Smooth muscle cell (in vitro differentiated cells): ENCODE measurements around the gene RBFOX1. TPM values are rescaled to one million over a fixed set of nuclear protein-coding genes. Genes with fewer than 3 reads are reported as not detected.
A peak's percentile ranks its signal among the peaks of the same experiment; 100 is the strongest.

Experiments used
- DNase-seq: peaks from one replicate; lab custom pipeline; 2025; ENCODE audit not compliant: unreplicated experiment; lab: John Stamatoyannopoulos, UW
- H2AFZ ChIP-seq: fragments of 200-600 bp; sonication (generic); 2 replicates; pipeline ENCODE4 v1.6.0; 2016; ENCODE audit warnings: antibody characterized with exemption, low read depth, mild to moderate bottlenecking
- H3F3A ChIP-seq: fragments of 200-600 bp; sonication (generic); 2 replicates; pipeline ENCODE4 v1.6.0; 2017; ENCODE audit warnings: antibody characterized with exemption, low read depth
- H3K27ac ChIP-seq: fragments of 200-600 bp; sonication (generic); 2 replicates; pipeline ENCODE4 v1.5.1; 2016; ENCODE audit warnings: low read depth, mild to moderate bottlenecking
- H3K27me3 ChIP-seq: fragments of 200-600 bp; sonication (generic); 2 replicates; pipeline ENCODE4 v1.6.1; 2016; ENCODE audit warnings: low read depth, mild to moderate bottlenecking
- H3K36me3 ChIP-seq: fragments of 200-600 bp; sonication (generic); 2 replicates; pipeline ENCODE4 v1.5.1; 2016; ENCODE audit warnings: low read depth
- H3K4me1 ChIP-seq: fragments of 200-600 bp; sonication (generic); 2 replicates; pipeline ENCODE4 v1.5.1; 2016; ENCODE audit warnings: low read depth
- H3K4me2 ChIP-seq: fragments of 200-600 bp; sonication (generic); 2 replicates; pipeline ENCODE4 v1.6.0; 2016; ENCODE audit warnings: mild to moderate bottlenecking
- H3K4me3 ChIP-seq: fragments of 200-600 bp; sonication (generic); 2 replicates; pipeline ENCODE4 v1.5.1; 2016; ENCODE audit warnings: mild to moderate bottlenecking
- H3K79me2 ChIP-seq: fragments of 200-600 bp; sonication (generic); 2 replicates; pipeline ENCODE4 v1.6.0; 2016; ENCODE audit warnings: low read depth, mild to moderate bottlenecking
- H3K9ac ChIP-seq: fragments of 200-600 bp; sonication (generic); 2 replicates; pipeline ENCODE4 v1.6.0; 2016; ENCODE audit warnings: low read depth
- H3K9me3 ChIP-seq: fragments of 200-600 bp; sonication (generic); replicated peaks from 2 replicates; pipeline ENCODE4 v1.5.1; 2016; ENCODE audit warnings: low read depth
- H4K20me1 ChIP-seq: fragments of 200-600 bp; sonication (generic); 2 replicates; pipeline ENCODE4 v1.6.0; 2016; ENCODE audit warnings: low read depth
- CTCF ChIP-seq: fragments of 200-600 bp; sonication (generic); IDR thresholded peaks from 2 replicates; pipeline ENCODE4 v1.5.1; 2017; ENCODE audit warnings: borderline replicate concordance, mild to moderate bottlenecking, antibody characterized with exemption; ENCODE audit not compliant: insufficient read depth, poor library complexity, severe bottlenecking
- WGBS: methylation state at CpG from one replicate; pipeline ENCODE4 v1.1.7; 2016; ENCODE audit warnings: low lambda C conversion rate; 5-methylcytosine and 5-hydroxymethylcytosine counted together
- polyA plus RNA-seq: library from polyadenylated mRNA; unstranded; fragments of >200 nt; fragmentation: Nextera tagmentation; extraction: Ambion mirVana; gene quantifications from 2 replicates; pipeline ENCODE4 v1.2.1, GENCODE V29; 2016
- total RNA-seq: library from RNA; depleted of rRNA; stranded (reverse); fragments of >200 nt; gene quantifications from 2 replicates; pipeline ENCODE4 v1.2.3, GENCODE V29; 2014

RBFOX1 gene
- total and polyA plus RNA-seq, 2 experiments from 2014 or later = not detected

DNA sequence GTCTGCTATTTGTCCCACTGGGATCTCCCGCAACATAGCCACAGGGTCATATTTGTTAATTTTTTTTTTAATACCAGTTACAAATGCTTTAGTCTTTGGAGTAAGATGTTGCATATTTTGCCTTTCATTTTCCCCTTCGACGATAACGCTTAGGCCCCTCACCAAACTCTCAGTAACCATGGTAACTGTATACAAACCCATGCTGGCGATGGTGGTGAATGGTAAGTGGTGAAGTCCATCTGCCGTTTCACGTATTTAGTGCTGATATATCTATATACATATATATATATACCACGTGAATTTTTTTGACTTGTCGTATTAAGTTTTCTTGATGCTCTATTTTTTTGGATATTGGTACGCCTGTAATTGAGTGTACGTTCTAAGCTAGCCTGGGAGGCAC, 263.7 kb downstream of the RBFOX1 start:
- Histone ChIP-seq H3K4me1 (peaks cover 10% of the 10 kb centered on the region), H3K4me3 (no peak overlapping the region), H3K9me3 (no peaks in the 10 kb centered on the region), H2AFZ (no peak overlapping the region), H3K27ac (no peak overlapping the region), H3K79me2 (no peaks in the 10 kb centered on the region), H3F3A (no peaks in the 10 kb centered on the region), H3K9ac (no peak overlapping the region), H3K4me2 (no peak overlapping the region), H3K27me3 (no peaks in the 10 kb centered on the region), H4K20me1 (no peaks in the 10 kb centered on the region), H3K36me3 (no peaks in the 10 kb centered on the region)
- WGBS = 95% methylated on average over 11 of the region's 11 CpGs
- DNase-seq = no peak
- TF ChIP-seq CTCF = no peak

DNA sequence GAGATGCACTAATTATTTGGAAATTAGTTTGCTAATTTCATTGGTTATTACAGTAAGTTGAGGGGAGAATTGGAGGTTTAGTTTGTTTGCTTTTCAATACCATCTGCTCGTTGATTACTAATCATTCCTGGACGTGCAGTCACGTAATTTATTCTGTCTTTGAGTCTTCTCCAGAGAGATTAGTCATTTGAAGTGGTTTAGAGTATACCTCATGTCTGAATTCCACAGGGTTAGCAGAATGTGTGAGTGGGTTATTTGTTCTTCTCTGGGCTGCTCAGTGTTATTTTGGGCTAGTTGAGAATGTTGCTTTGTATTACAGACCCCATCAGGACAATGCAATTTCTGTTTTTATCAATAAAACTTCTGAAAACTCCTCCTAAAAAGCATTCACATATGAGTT, 265.0 kb downstream of the RBFOX1 start:
- Histone ChIP-seq H3F3A (no peaks in the 10 kb centered on the region), H4K20me1 (no peaks in the 10 kb centered on the region), H3K9me3 (no peaks in the 10 kb centered on the region), H3K27me3 (no peaks in the 10 kb centered on the region), H3K9ac (peak overlapping the region; percentile 36), H2AFZ (no peak overlapping the region), H3K27ac (peak overlapping the region; percentile 68), H3K36me3 (no peaks in the 10 kb centered on the region), H3K4me3 (no peak overlapping the region), H3K4me1 (peaks cover 10% of the 10 kb centered on the region), H3K79me2 (no peaks in the 10 kb centered on the region), H3K4me2 (peak overlapping the region; percentile 33)
- DNase-seq = no peak
- no peak for TF ChIP-seq CTCF
- WGBS = 9% methylated on average over 3 of the region's 3 CpGs

DNA sequence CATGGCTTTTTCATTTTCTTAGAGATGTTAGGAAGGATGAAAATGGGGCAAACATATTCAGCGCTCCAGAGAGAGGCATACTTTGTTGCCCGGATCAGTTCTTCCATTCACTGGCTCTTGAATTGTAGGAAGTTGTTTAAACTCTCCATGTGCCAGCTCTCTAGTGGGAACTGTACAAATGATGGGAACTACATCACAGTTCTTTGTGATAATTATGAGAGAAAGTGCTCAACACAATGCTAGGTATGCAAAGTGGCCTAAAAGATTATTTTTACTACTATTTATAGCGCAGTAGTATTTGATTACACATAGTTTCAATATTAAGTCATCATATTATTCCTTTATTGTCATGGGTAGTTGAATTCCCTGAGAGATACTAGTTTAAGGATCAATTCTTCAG, 268.5 kb downstream of the RBFOX1 start:
- TF ChIP-seq CTCF = no peak
- Histone ChIP-seq H3K9ac (no peak overlapping the region), H3K4me1 (peaks cover 10% of the 10 kb centered on the region), H2AFZ (no peak overlapping the region), H4K20me1 (no peaks in the 10 kb centered on the region), H3F3A (no peaks in the 10 kb centered on the region), H3K9me3 (no peaks in the 10 kb centered on the region), H3K36me3 (no peaks in the 10 kb centered on the region), H3K4me3 (no peak overlapping the region), H3K27me3 (no peaks in the 10 kb centered on the region), H3K4me2 (no peak overlapping the region), H3K79me2 (no peaks in the 10 kb centered on the region), H3K27ac (no peak overlapping the region)
- 83% methylated on average over 3 of the region's 3 CpGs for WGBS
- DNase-seq = no peak

DNA sequence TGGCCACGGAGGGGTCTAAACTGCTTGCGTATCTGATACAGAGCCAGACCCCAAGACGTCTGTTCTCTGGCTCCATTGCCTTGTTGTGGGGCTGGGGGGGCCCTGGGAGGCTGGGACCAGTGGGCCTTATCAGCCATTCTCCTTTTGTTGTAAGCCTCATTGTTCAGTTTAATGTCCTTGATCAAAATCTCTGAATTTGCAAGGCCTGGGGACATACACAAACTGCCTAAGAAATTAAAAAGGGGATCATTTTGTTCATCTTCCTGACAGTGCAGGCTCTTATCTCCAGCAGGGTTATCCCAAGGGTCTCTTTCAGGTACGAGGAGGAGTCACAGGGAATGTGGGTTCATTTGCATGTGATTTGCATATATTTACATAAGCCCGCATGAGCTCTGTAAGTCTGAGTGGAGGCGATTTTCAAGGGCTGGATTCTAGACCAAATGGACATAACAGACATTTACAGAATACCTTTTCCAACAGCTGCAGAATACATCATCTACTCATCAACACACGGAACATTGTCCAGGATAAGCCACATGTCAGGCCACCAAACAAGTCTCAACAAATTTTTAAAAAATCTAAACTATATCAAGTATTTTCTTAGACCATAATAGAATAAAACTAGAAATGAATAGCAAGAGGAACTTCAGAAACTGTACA, 269.8 kb downstream of the RBFOX1 start:
- WGBS = 66% methylated on average over 7 of the region's 7 CpGs
- DNase-seq = no peak
- no peak for TF ChIP-seq CTCF
- H3K4me2 ChIP-seq = no peak overlapping the region
- H3K4me1 ChIP-seq = peaks cover 10% of the 10 kb centered on the region
- H3K27ac ChIP-seq = no peak overlapping the region
- no peak overlapping the region for H3K4me3 ChIP-seq
- no peak overlapping the region for H3K9ac ChIP-seq
- no peaks in the 10 kb centered on the region for H3K9me3 ChIP-seq
- H3F3A ChIP-seq = no peaks in the 10 kb centered on the region
- no peaks in the 10 kb centered on the region for H3K27me3 ChIP-seq
- H3K36me3 ChIP-seq = no peaks in the 10 kb centered on the region
- H4K20me1 ChIP-seq = no peaks in the 10 kb centered on the region
- H3K79me2 ChIP-seq = no peaks in the 10 kb centered on the region
- no peak overlapping the region for H2AFZ ChIP-seq
